NCI-H82 treated with DMSO at 0.1 percent for 48 hours (cell line): ENCODE measurements around the gene GDI1.

ENCODE experiments used
- DNase-seq: peaks from one replicate; lab custom pipeline; 2025; ENCODE audit not compliant: unreplicated experiment; lab: John Stamatoyannopoulos, UW

Gene GDI1

DNA sequence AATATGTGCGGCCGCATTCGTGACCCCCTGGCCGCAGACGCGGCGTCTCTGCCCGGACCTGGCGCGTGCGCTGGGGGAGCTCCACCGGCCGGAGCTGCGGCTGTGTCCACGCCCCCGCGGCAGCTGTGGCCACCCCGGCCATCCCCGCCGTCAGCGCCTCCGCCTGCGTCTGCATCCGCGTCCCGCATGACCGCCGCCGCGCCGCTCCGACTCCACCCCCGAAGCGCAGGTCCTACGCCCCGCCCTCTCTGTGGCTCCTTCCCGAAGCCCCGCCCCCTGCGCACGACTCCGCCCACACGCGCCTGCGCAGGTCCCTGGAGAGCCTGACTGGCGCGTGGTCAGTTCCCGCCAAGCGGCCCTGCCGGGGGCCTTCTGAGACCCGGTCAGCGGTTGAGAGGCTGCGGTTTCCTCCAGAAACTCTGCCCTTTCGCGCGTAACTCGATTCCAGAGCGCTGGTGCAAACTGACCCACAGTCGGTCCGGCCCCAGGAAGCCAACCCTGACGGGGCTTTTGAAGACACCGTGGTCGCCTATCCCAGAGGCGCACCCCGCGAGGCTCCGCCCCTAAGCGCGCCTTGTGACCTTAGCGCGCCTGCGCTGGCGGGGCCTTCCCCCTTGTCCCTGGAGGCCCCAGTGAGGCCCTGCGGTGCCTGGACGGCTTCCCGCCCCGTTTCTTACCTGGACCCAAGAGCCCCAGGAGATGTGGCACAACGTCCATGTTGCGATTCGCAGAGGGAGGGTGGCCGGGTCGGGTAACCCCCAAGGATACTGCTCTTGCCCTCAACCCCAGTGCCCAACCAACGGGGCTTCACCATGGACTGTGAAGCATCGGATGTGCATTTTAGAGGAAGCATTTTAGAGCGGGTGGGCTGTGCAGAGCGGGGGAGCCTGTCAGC is 42.0 kb downstream of the GDI1 start, which contains the start of gene LAGE3:
LAGE3 (minus strand) TSS at position 554 of the 895 bp plus-strand sequence; CDS start at position 188, 366 bp downstream.
- peak; percentile 44 for DNase-seq

DNA sequence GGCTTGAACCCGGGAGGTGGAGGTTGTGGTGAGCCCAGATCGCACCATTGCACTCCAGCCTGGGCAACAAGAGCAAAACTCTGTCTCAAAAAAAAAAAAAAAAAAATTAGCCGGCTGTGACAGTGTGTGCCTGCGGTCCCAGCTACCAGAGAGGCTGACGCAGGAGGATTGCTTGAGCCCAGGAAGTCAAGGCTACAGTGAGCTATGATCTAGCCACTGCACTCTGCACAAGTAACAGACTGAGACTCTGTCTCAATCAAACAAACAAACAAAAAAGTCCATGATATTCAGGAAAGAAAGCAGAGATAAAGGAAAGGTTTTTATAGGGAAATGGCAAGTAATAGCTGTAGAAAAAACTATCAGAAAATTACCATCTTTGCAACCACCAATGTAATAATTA is 44.2 kb downstream of the GDI1 start:
- no peak for DNase-seq

DNA sequence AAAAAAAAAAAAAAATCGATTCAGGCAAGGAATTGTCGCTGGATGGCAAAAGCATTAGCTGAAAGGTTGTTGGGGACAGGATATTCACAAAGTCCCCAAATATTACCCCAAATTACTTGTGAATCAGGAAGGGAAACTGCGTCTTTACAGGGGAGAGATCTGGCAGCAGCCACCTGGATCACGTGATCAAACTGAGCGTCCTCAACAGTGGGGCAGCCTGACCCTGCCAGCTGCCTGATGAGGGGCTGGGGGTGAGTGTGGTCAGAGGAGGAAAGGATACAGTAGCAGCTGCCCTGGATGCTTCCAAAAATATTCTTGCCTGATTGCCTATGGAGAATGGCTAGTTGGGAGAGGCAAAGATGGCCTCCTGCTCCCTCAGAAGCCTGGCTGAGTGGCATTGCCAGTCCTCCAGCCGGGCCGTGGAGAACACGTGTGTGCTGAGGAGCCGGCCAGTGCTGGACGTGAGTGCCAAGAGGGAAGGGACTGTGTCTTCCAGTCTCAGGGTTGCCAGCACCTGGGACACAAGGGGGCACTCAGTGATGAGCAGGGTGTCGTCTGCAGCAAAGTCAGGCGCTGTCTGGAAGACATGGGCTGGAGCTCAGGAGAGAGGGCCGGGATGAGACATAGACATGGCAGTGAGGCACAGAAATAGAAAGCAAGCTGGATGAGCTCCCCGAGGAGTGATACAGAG is 45.1 kb downstream of the GDI1 start:
- no peak for DNase-seq

DNA sequence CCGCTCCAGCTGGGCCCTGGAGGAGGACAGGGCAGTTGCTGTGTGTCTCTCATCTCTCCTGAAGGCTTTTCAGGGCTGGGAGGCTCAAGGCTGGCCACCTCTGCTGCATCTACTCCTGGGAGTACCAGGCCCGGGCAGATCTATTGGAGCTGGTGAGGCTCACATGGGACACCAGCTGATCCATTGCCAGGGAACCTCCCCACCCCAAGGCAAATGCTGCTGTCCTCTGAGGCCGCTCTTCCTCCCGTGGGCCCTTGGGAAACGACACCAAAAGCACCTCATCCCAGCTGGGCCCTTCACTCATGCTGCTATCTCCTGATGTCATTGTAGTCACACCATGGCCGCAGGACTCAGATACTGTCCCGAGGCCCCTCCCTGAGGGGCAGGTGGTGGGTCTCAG is 45.8 kb downstream of the GDI1 start:
- no peak for DNase-seq

GRCh38 chrX:154483325-154483724 is 46.4 kb downstream of the GDI1 start:
- DNase-seq: no peak

DNA sequence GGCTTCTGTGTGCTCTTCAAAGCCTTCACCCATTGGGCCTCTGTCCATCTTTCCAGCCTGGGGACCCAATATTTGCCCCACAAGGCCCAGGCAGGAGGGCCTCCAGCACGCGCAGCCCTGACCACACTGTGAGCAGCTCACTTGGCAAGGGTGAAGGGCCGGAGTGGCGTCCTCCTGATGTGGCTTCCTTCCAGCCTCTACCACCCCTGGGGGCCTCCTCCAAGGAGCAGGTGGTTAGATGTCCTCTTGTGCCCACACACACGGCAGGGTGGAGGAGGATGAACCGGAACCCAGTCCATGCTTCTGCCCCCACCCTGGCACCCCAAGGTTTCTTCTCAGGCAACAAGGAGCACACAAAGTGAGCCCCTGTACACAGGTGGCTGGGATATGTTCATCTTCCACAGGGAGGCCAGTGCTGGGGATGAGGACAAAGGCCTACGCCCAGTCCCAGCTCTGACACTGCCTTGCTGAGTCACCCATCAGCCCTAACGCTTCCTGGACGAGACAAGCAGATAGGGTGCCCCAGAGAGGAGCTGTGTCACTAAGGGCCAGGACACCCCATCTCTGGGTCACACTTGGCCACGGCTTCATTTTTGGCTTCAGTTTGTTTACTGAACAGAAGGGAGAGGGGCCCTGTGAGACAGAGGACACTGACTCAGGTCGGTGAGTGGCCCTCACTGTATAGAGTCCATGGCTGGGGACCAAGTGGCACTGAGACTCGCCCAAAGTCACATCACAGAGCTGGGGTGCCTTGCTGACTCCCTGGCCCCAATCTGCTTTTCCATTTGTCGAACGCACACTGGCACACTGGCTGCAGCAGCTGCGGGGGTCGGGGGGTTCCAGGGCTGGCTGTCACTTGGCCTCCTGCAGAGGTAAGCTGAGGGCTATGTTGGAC is 47.5 kb downstream of the GDI1 start:
- DNase-seq: no peak

- DNase-seq: no peak
Measured at GRCh38 chrX:154485150-154486051, 48.4 kb downstream of the GDI1 start.

GRCh38 chrX:154486052-154486395 is 49.1 kb downstream of the GDI1 start:
- no peak for DNase-seq

GRCh38 chrX:154486396-154487207 is 49.6 kb downstream of the GDI1 start, which contains the start of gene UBL4A:
UBL4A (minus strand) TSS chrX:154486615; CDS start chrX:154486584, 31 bp downstream.
- DNase-seq: peak; percentile 33

GRCh38 chrX:154487518-154488290 is 50.8 kb downstream of the GDI1 start:
- DNase-seq: no peak

- no peak for DNase-seq
Measured at GRCh38 chrX:154488336-154489075, 51.6 kb downstream of the GDI1 start.

DNA sequence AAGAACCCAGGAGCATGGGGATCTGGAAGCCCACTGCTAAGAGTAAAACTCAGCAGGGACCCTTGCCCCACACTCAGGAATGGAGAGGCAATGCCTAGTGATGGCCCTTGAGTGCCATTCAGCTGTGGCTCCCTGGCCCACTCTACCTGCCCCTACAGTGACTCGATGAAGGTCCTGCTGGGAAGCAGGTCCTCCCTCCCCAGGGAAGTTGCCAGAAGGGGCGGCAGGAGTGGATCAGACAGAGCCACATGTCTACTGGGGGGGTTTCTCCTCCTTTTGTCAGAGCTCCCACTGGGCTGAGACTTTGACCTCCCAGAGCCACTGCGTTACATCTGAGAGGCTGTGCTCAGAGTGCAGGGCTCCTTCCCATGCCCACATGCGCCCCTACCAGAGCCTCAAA is 52.2 kb downstream of the GDI1 start:
- no peak for DNase-seq

DNA sequence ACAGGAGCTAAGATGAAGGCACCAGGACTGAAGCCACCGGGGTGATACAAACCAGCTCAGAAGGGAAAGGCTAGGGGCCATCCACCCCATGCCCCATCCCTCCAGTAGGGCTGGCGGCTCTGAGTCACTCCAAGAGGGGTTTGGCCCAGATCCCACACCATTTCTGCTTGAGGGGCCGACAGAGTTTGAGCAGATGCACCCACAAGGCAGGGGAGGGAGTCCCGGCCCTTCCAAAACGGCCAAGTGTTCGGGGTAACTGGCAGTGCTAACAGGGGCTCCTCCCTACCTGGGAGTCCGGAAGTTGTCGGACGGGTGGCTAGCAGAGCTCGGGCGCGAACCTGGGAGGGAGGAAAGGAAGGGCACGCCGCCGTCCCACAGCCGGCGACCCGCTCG is 53.1 kb downstream of the GDI1 start:
- no peak for DNase-seq

DNA sequence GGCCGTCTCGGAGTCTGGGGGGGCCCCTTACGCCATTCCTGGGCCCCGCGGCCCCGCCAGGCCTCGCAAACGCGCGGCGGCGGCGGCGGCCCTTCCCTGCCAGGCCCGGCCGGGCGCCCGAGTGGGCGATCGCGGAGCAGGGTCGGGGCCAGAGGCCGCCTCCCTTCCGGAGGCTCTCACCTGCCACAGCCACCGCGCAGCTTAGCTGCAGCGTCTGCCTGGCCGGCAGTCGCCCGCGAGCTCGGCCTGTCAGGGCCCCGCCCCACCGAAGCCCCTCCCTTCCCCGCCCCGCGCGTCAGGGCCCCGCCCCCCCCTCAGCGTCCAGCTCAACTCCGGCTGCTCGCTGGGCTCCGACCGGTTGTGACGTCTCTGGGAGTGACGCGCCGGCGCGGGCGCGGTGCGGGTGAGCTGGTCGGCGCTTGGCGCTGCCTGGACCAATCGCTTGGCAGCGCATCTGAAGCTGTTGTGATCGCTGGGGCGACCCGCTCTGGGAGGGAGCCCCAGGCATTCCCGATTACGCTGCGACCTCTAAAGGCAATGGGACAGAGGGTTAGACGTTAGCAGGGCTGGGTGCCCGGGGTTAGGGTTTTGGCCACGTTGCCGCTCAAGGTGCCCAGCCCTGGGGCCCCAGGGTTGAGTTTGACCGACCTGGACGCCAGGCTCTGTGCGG is 53.6 kb downstream of the GDI1 start, which contains the start of gene SLC10A3:
SLC10A3 (minus strand) TSS at position 216 of the 670 bp plus-strand sequence. CDS start 1,689 bp downstream, outside the sequence.
- DNase-seq: peak; percentile 76
